Measurements from ENCODE around the gene LINGO4.

GRCh38 chr1:151782741-151783140 lies 22.5 kb downstream of the LINGO4 start:
- TF ChIP-seq, protein P1, sequence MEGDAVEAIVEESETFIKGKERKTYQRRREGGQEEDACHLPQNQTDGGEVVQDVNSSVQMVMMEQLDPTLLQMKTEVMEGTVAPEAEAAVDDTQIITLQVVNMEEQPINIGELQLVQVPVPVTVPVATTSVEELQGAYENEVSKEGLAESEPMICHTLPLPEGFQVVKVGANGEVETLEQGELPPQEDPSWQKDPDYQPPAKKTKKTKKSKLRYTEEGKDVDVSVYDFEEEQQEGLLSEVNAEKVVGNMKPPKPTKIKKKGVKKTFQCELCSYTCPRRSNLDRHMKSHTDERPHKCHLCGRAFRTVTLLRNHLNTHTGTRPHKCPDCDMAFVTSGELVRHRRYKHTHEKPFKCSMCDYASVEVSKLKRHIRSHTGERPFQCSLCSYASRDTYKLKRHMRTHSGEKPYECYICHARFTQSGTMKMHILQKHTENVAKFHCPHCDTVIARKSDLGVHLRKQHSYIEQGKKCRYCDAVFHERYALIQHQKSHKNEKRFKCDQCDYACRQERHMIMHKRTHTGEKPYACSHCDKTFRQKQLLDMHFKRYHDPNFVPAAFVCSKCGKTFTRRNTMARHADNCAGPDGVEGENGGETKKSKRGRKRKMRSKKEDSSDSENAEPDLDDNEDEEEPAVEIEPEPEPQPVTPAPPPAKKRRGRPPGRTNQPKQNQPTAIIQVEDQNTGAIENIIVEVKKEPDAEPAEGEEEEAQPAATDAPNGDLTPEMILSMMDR (optimal IDR thresholded peaks at IDR 0.05 in 1 of 3, IDR thresholded peaks at IDR 0.05 in 1 of 3, conservative IDR thresholded peaks at IDR 0.05 in 1 of 3; ENCODE audit: extremely low read depth in 1 of 3, insufficient read depth in 2 of 3, low read length in 3 of 3): no peak
- no peak for TF ChIP-seq EZH2 (IDR thresholded peaks at IDR 0.05; ENCODE audit: low read length)

All from keratinocyte (primary cell).